ENCODE measurements around the gene CENPVL1. TPM values are rescaled to one million over a fixed set of nuclear protein-coding genes. Genes with fewer than 3 reads are reported as not detected.

The CENPVL1 gene
- total and polyA plus RNA-seq, 10 of the 15 experiments (the other 5 are each of a cell fraction or from before 2014, with no cell fraction given): not detected

GRCh38 chrX:51760657-51761056 is 50.3 kb downstream of the CENPVL1 start (continued):
- no peak for TF ChIP-seq SKIL (IDR thresholded peaks at IDR 0.05; ENCODE audit: low read depth, poor library complexity, severe bottlenecking)

Other genes starting within 250 kb of the CENPVL1 start
- gene NUDT11, start 213.9 kb upstream of the CENPVL1 start, total RNA-seq (2014; rRNA removed): 0.06 TPM in 1 of 2 replicates, not detected in the other
- not detected in 2 replicates for gene NUDT11, start 213.9 kb upstream of the CENPVL1 start, total RNA-seq (2014; rRNA removed; fragmentation: Illumina TruSeq; extraction: Trizol)
- gene NUDT11, start 213.9 kb upstream of the CENPVL1 start, total RNA-seq (2021): not detected in 2 replicates
- not detected in 2 replicates for gene NUDT11, start 213.9 kb upstream of the CENPVL1 start, polyA plus RNA-seq (2011; rRNA removed)
- gene NUDT11, start 213.9 kb upstream of the CENPVL1 start, polyA plus RNA-seq (2014; fragmentation: Illumina TruSeq; extraction: Trizol): not detected in 2 replicates
- not detected for gene NUDT11, start 213.9 kb upstream of the CENPVL1 start, polyA plus RNA-seq (2014; fragmentation: Nextera tagmentation; extraction: Ambion mirVana)
- gene NUDT11, start 213.9 kb upstream of the CENPVL1 start, polyA plus RNA-seq (2014; rRNA removed): not detected in 2 replicates
- not detected for gene NUDT11, start 213.9 kb upstream of the CENPVL1 start, polyA plus RNA-seq (2016; fragmentation: Nextera tagmentation; extraction: Ambion mirVana)
- not detected in 2 replicates for gene CENPVL3, start 91.6 kb upstream of the CENPVL1 start, total RNA-seq (2014; rRNA removed)
- not detected in 2 replicates for gene CENPVL3, start 91.6 kb upstream of the CENPVL1 start, total RNA-seq (2014; rRNA removed; fragmentation: Illumina TruSeq; extraction: Trizol)
- not detected in 2 replicates for gene CENPVL3, start 91.6 kb upstream of the CENPVL1 start, total RNA-seq (2021)
- gene CENPVL3, start 91.6 kb upstream of the CENPVL1 start, polyA plus RNA-seq (2011; rRNA removed): not detected in 2 replicates
- gene CENPVL3, start 91.6 kb upstream of the CENPVL1 start, polyA plus RNA-seq (2014; fragmentation: Illumina TruSeq; extraction: Trizol): not detected in 2 replicates
- gene CENPVL3, start 91.6 kb upstream of the CENPVL1 start, polyA plus RNA-seq (2014; fragmentation: Nextera tagmentation; extraction: Ambion mirVana): not detected
- not detected in 2 replicates for gene CENPVL3, start 91.6 kb upstream of the CENPVL1 start, polyA plus RNA-seq (2014; rRNA removed)
- gene CENPVL3, start 91.6 kb upstream of the CENPVL1 start, polyA plus RNA-seq (2016; fragmentation: Nextera tagmentation; extraction: Ambion mirVana): not detected
- not detected in 2 replicates for gene CENPVL2, start 27.7 kb upstream of the CENPVL1 start, total RNA-seq (2014; rRNA removed)
- not detected in 2 replicates for gene CENPVL2, start 27.7 kb upstream of the CENPVL1 start, total RNA-seq (2014; rRNA removed; fragmentation: Illumina TruSeq; extraction: Trizol)
- gene CENPVL2, start 27.7 kb upstream of the CENPVL1 start, total RNA-seq (2021): not detected in 2 replicates
- gene CENPVL2, start 27.7 kb upstream of the CENPVL1 start, polyA plus RNA-seq (2011; rRNA removed): not detected in 2 replicates
- gene CENPVL2, start 27.7 kb upstream of the CENPVL1 start, polyA plus RNA-seq (2014; fragmentation: Illumina TruSeq; extraction: Trizol): not detected in 2 replicates
- not detected for gene CENPVL2, start 27.7 kb upstream of the CENPVL1 start, polyA plus RNA-seq (2014; fragmentation: Nextera tagmentation; extraction: Ambion mirVana)
- gene CENPVL2, start 27.7 kb upstream of the CENPVL1 start, polyA plus RNA-seq (2014; rRNA removed): not detected in 2 replicates
- gene CENPVL2, start 27.7 kb upstream of the CENPVL1 start, polyA plus RNA-seq (2016; fragmentation: Nextera tagmentation; extraction: Ambion mirVana): not detected
- gene GSPT2, start 32.9 kb downstream of the CENPVL1 start, total RNA-seq (2014; rRNA removed): 5.6 and 6.4 TPM in 2 replicates
- gene GSPT2, start 32.9 kb downstream of the CENPVL1 start, total RNA-seq (2014; rRNA removed; fragmentation: Illumina TruSeq; extraction: Trizol): 9.4 and 10.0 TPM in 2 replicates
- 11.8 and 12.0 TPM in 2 replicates for gene GSPT2, start 32.9 kb downstream of the CENPVL1 start, total RNA-seq (2021)
- gene GSPT2, start 32.9 kb downstream of the CENPVL1 start, polyA plus RNA-seq (2011; rRNA removed): 7.0 and 10.6 TPM in 2 replicates
- 10.9 and 12.9 TPM in 2 replicates for gene GSPT2, start 32.9 kb downstream of the CENPVL1 start, polyA plus RNA-seq (2014; fragmentation: Illumina TruSeq; extraction: Trizol)
- 1 to 10 TPM; 3.4 to 5.1 TPM for gene GSPT2, start 32.9 kb downstream of the CENPVL1 start, polyA plus RNA-seq (2014; fragmentation: Nextera tagmentation; extraction: Ambion mirVana)
- 8.7 and 9.7 TPM in 2 replicates for gene GSPT2, start 32.9 kb downstream of the CENPVL1 start, polyA plus RNA-seq (2014; rRNA removed)
- 10 to 100 TPM; 12.2 to 14.2 TPM for gene GSPT2, start 32.9 kb downstream of the CENPVL1 start, polyA plus RNA-seq (2016; fragmentation: Nextera tagmentation; extraction: Ambion mirVana)
- gene MAGED1, start 183.1 kb downstream of the CENPVL1 start, total RNA-seq (2014; rRNA removed): 88.9 and 91.0 TPM in 2 replicates
- gene MAGED1, start 183.1 kb downstream of the CENPVL1 start, total RNA-seq (2014; rRNA removed; fragmentation: Illumina TruSeq; extraction: Trizol): 59.0 and 69.7 TPM in 2 replicates
- gene MAGED1, start 183.1 kb downstream of the CENPVL1 start, total RNA-seq (2021): 119 and 128 TPM in 2 replicates
- 9.4 and 27.0 TPM in 2 replicates for gene MAGED1, start 183.1 kb downstream of the CENPVL1 start, polyA plus RNA-seq (2011; rRNA removed)
- gene MAGED1, start 183.1 kb downstream of the CENPVL1 start, polyA plus RNA-seq (2014; fragmentation: Illumina TruSeq; extraction: Trizol): 126 and 170 TPM in 2 replicates
- gene MAGED1, start 183.1 kb downstream of the CENPVL1 start, polyA plus RNA-seq (2014; fragmentation: Nextera tagmentation; extraction: Ambion mirVana): 10 to 100 TPM; 26.3 to 52.7 TPM
- gene MAGED1, start 183.1 kb downstream of the CENPVL1 start, polyA plus RNA-seq (2014; rRNA removed): 86.9 and 101 TPM in 2 replicates
- gene MAGED1, start 183.1 kb downstream of the CENPVL1 start, polyA plus RNA-seq (2016; fragmentation: Nextera tagmentation; extraction: Ambion mirVana): 100 to 1,000 TPM; 148 to 149 TPM